Right lobe of liver (tissue), 6 donors: ENCODE results near the gene DES. TPM values are rescaled to one million over a fixed set of nuclear protein-coding genes. Genes with fewer than 3 reads are reported as not detected.
A peak's percentile ranks its signal among the peaks of the same experiment; 100 is the strongest.
"Not testable (repeated sequence)": the region's sequence is repeated elsewhere in the genome, so short reads cannot be mapped to it uniquely, and the experiment has no call there.

Source experiments
- ATAC-seq, 4 donors: fragments of 200-7000 bp; cut with Tn5 transposase; one replicate each; pipeline ENCODE4 v1.9.1; 2020; ENCODE audit warnings: mild to moderate bottlenecking in 4 of 4, moderate library complexity in 4 of 4
- DNase-seq, 3 donors: peaks; one replicate each; pipeline ENCODE4 v3.0.0-alpha.2; 2020
- H3K27ac ChIP-seq, 3 donors: fragments of 200-600 bp; one replicate each; pipeline ENCODE4 v1.8.0; 2022
- H3K27me3 ChIP-seq, 2 donors: fragments of 200-600 bp; one replicate each; pipeline ENCODE4 v1.8.0; 2022
- H3K36me3 ChIP-seq, 4 donors: fragments of 200-600 bp; sonication (generic) in 1 of 4; one replicate each; pipeline versions ENCODE4 v1.5.1 to v1.8.0; 2017 to 2022; ENCODE audit warnings: control low read depth in 1 of 4
- H3K4me1 ChIP-seq, 4 donors: fragments of 200-600 bp; sonication (generic) in 1 of 4; one replicate each; pipeline versions ENCODE4 v1.5.1 to v1.8.0; 2017 to 2022; ENCODE audit warnings: control low read depth in 1 of 4
- H3K4me3 ChIP-seq, 3 donors: fragments of 200-600 bp; one replicate each; pipeline ENCODE4 v1.8.0; 2022
- H3K9me3 ChIP-seq, 4 donors: fragments of 200-600 bp; sonication (generic) in 1 of 4; one replicate each; pipeline versions ENCODE4 v1.5.1 to v1.8.0; 2017 to 2022; ENCODE audit warnings: control low read depth in 1 of 4
- POLR2A ChIP-seq: fragments of 450-650 bp; IDR thresholded peaks from one replicate; pipeline ENCODE4 v1.6.1; 2017; ENCODE audit warnings: antibody characterized with exemption, mild to moderate bottlenecking
- WGBS: methylation state at CpG from one replicate; pipeline ENCODE4 v1.1.6; 2018; ENCODE audit warnings: low coverage, low lambda C conversion rate; ENCODE audit not compliant: insufficient coverage; ENCODE audit errors: missing lambda C conversion rate; 5-methylcytosine and 5-hydroxymethylcytosine counted together
- intact Hi-C, 2 donors: fragments of 100-400 bp; cut with DNase I; formaldehyde crosslinking; loops; one replicate each; pipeline versions ENCODE4 v1.11.2 to v1.14.1; 2022
- total RNA-seq, 6 experiments: library from RNA; depleted of rRNA in 2 of 6; stranded (reverse); fragments of >200 nt in 2 of 6; fragmentation: NEBNext Ultra II Directional in 3 of 6; extraction: Animal tissue kit (Norgen Biotek cat#: 25700) in 3 of 6; gene quantifications; one replicate each; pipeline versions ENCODE4 v1.1.0 to v1.2.4, GENCODE V29; 2016 to 2023
- TF ChIP-seq, protein P1 (sequence below), 4 donors: fragments of 200-600 bp in 3 of 4; fragments of 450-650 bp in 1 of 4; IDR thresholded peaks; one replicate each; pipeline versions ENCODE4 v1.5.1 to v1.8.0; 2016 to 2022; ENCODE audit warnings: antibody characterized with exemption in 4 of 4, mild to moderate bottlenecking in 2 of 4
- donor health status: DM: no; HTN: yes; CAD: no.
- donor health status: DM: no; HTN: no; CAD: no.
- donor health status: DM: no; HTN: no; CAD: no.
- donor health status: DM: no; HTN: yes; CAD: no.
- donor health status: DM: no; HTN: yes; CAD: no.

Gene DES
- total RNA-seq, 6 experiments from 2014 or later = 1.2 to 25.6 (median 2.5) TPM

DNA sequence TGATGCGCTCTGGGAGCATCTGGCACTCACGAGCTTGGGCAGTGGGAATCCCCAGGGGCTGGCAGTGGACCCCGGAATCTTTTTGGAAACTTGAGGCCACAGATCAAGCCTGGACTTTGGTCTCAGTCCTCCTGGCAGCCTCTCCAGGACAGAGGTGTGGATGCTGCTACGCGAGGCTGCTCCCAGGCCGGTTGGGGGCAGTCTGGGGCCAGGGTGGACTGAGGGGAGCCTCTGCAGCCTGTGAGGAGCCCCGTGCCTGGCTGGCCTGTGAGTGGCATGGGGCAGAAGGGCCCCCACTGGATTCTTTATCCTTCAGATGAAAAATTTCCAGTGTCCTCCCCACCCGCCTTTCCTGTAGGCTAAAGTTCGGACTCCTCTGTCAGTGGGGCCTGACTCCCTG lies 12.7 kb upstream of the DES start:
- Histone ChIP-seq H3K27me3 (no peaks in the 10 kb centered on the region), H3K9me3 (no peaks in the 10 kb centered on the region), H3K4me1 (no peaks in the 10 kb centered on the region), H3K27ac (no peak overlapping the region), H3K4me3 (no peak overlapping the region), H3K36me3 (no peaks in the 10 kb centered on the region)
- no CpG with 5 or more reads among the region's 9 CpGs for WGBS
- ATAC-seq = peak in 1 of 4 donors; percentile 6
- no peak for DNase-seq
- TF ChIP-seq POLR2A = no peak
- TF ChIP-seq, protein P1, sequence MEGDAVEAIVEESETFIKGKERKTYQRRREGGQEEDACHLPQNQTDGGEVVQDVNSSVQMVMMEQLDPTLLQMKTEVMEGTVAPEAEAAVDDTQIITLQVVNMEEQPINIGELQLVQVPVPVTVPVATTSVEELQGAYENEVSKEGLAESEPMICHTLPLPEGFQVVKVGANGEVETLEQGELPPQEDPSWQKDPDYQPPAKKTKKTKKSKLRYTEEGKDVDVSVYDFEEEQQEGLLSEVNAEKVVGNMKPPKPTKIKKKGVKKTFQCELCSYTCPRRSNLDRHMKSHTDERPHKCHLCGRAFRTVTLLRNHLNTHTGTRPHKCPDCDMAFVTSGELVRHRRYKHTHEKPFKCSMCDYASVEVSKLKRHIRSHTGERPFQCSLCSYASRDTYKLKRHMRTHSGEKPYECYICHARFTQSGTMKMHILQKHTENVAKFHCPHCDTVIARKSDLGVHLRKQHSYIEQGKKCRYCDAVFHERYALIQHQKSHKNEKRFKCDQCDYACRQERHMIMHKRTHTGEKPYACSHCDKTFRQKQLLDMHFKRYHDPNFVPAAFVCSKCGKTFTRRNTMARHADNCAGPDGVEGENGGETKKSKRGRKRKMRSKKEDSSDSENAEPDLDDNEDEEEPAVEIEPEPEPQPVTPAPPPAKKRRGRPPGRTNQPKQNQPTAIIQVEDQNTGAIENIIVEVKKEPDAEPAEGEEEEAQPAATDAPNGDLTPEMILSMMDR (IDR thresholded peaks at IDR 0.05) = no peak
- intact Hi-C loops = loop anchor here (5.0 to 10.0 kb wide), 2 partner anchors 119 to 127 kb away; no protein-coding TSS in a partner anchor

DNA sequence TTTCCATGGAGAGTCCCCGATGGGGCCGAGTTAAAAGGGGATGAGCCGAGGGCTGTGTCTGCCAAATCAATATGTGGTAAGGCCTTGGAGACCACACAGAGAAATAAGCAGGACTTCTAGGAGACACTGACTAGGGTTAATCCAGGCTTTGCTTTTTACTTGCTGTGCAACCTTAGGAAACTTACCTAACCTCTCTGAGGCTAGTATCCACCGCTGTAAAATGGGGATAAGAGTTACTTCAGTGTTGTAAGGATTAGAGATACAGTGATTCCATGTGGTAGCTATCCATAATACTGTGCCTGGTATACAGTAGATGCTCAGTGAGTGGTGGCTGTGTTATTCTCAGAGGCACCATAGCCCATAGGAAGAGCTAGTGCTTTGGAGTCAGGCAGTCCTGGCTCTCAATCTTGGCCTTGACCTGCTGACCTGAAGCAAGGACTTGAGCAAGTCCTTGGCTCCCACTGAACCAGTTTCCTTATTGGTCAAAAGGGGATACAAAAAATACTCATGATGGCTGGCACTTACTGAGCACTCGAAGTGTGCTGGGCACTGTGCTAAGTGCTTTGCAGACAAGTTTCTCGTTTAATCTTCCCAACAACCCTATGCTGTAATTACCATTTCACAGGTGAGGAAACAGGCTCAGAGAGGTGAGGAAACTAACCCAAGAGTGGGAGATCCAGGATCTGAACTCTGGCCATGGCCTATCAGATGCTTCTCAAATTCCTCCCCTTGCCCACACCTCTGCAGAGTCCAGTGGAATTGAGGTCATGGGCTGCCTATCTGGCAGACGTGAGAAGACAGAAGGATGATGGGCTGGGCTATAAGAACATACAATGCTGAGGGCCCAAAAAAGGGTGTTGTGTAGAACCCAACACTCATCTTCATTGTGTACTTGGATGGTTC lies 12.0 kb upstream of the DES start:
- no peak for ATAC-seq
- DNase-seq = no peak
- TF ChIP-seq POLR2A = no peak
- TF ChIP-seq, protein P1 (IDR thresholded peaks at IDR 0.05) = no peak
- Histone ChIP-seq H3K9me3 (no peaks in the 10 kb centered on the region), H3K4me1 (no peaks in the 10 kb centered on the region), H3K27me3 (no peaks in the 10 kb centered on the region), H3K36me3 (no peaks in the 10 kb centered on the region), H3K27ac (no peak overlapping the region), H3K4me3 (no peak overlapping the region)
- whole genome bisulfite sequencing = 75% methylated on average over 5 of the region's 7 CpGs
- intact Hi-C loops = loop anchor here (5.0 to 10.0 kb wide), 2 partner anchors 119 to 126 kb away; no protein-coding TSS in a partner anchor

GRCh38 chr2:219406861-219407230 lies 11.3 kb upstream of the DES start:
- no peaks in the 10 kb centered on the region for H3K9me3 ChIP-seq
- ATAC-seq (peak in 1 of 4 donors; percentile 22), DNase-seq (no peak)
- WGBS = 72% methylated on average over 3 of the region's 3 CpGs
- H3K36me3 ChIP-seq = no peaks in the 10 kb centered on the region
- H3K4me1 ChIP-seq = no peaks in the 10 kb centered on the region
- no peaks in the 10 kb centered on the region for H3K27me3 ChIP-seq
- H3K27ac ChIP-seq = no peak overlapping the region
- intact Hi-C loops = loop anchor here (5.0 to 10.0 kb wide), 2 partner anchors 118 to 125 kb away; no protein-coding TSS in a partner anchor
- no peak overlapping the region for H3K4me3 ChIP-seq
- TF ChIP-seq, protein P1 (IDR thresholded peaks at IDR 0.05) = no peak
- no peak for TF ChIP-seq POLR2A

DNA sequence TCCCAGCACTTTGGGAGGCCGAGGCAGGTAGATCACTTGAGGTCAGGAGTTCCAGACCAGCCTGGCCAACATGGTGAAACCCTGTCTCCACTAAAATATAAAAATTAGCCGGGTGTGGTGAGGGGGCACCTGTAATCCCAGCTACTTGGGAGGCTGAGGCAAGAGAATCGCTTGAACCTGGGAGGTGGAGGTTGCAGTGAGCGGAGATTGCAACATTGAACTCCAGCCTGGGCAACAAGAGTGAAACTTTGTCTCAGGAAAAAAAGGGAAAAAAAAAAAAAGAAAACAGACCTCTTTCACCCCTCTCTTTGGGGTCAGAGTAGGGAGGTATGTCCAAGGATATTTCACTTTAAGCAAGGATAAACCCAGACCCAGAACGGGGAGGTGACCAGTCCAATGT lies 10.8 kb upstream of the DES start:
- H3K4me1 ChIP-seq, ATAC-seq, H3K9me3 ChIP-seq, H3K27me3 ChIP-seq, H3K36me3 ChIP-seq, H3K27ac ChIP-seq, H3K4me3 ChIP-seq, DNase-seq: not testable (repeated sequence)
- intact Hi-C loops = loop anchor here (5.0 to 10.0 kb wide), 2 partner anchors 117 to 125 kb away; no protein-coding TSS in a partner anchor
- 25% methylated on average over 2 of the region's 5 CpGs for WGBS

DNA sequence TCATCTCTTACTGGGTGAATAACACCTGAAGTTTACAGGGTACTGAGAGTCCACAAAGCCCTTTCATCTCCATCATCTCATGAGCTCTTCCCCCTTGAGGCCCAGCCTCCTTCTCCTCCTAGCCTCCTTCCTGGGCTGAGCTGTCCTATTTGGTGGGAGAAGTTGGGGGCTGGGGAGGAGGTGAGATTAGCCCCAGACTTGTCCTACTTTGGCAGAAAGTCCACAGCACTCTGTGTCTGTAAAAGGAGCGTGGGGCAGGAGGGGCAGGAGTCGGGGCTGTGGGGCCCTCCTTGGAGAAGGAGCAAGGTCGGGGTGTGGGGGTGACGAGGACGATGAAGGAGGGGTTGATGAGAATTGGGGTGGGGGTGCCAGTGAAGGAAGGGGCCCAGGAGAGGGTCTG lies 10.0 kb upstream of the DES start:
- H3K36me3 ChIP-seq = no peaks in the 10 kb centered on the region
- TF ChIP-seq POLR2A = no peak
- TF ChIP-seq, protein P1 (IDR thresholded peaks at IDR 0.05) = no peak
- WGBS = 56% methylated on average over 5 of the region's 5 CpGs
- H3K4me1 ChIP-seq = no peaks in the 10 kb centered on the region
- DNase-seq = no peak
- no peak overlapping the region for H3K4me3 ChIP-seq
- no peak overlapping the region for H3K27ac ChIP-seq
- no peaks in the 10 kb centered on the region for H3K27me3 ChIP-seq
- no peak for ATAC-seq
- H3K9me3 ChIP-seq = no peaks in the 10 kb centered on the region
- intact Hi-C loops = loop anchor here (5.0 to 10.0 kb wide), 2 partner anchors 117 to 124 kb away; no protein-coding TSS in a partner anchor
